GM19099 (cell line): ENCODE measurements around the gene CADPS.

ENCODE experiments used
- POLR2A ChIP-seq: IDR thresholded peaks from 3 replicates; pipeline ENCODE4 v1.6.1; 2011; ENCODE audit warnings: low read depth; ENCODE audit not compliant: insufficient read length; ENCODE audit errors: extremely low read depth

The CADPS gene

GRCh38 chr3:62378921-62379320 is 496.3 kb downstream of the CADPS start:
- TF ChIP-seq POLR2A: no peak

GRCh38 chr3:62378311-62378789 is 496.9 kb downstream of the CADPS start:
- no peak for TF ChIP-seq POLR2A

GRCh38 chr3:62376906-62377877 is 498.0 kb downstream of the CADPS start:
- TF ChIP-seq POLR2A: no peak

GRCh38 chr3:62376454-62376720 is 498.8 kb downstream of the CADPS start:
- TF ChIP-seq POLR2A: no peak

- TF ChIP-seq POLR2A: no peak
These were observed 499.4 kb downstream of the CADPS start for GRCh38 chr3:62375655-62376453.

GRCh38 chr3:62374341-62375218 is 500.6 kb downstream of the CADPS start:
- TF ChIP-seq POLR2A: no peak

GRCh38 chr3:62373714-62374333 is 501.4 kb downstream of the CADPS start:
- no peak for TF ChIP-seq POLR2A

- TF ChIP-seq POLR2A: no peak
These were observed 502.0 kb downstream of the CADPS start, which contains the start of gene FEZF2 for GRCh38 chr3:62373215-62373614. FEZF2 (minus strand) TSS chr3:62373550; CDS start chr3:62372868, 682 bp downstream.

GRCh38 chr3:62372621-62373041 is 502.6 kb downstream of the CADPS start:
- TF ChIP-seq POLR2A: no peak

- TF ChIP-seq POLR2A: no peak
These were observed 503.3 kb downstream of the CADPS start for GRCh38 chr3:62371720-62372591.

GRCh38 chr3:62370858-62371719 is 504.1 kb downstream of the CADPS start:
- no peak for TF ChIP-seq POLR2A

- no peak for TF ChIP-seq POLR2A
These were observed 504.9 kb downstream of the CADPS start for GRCh38 chr3:62370112-62370857.
